ENCODE results near the gene SDK1. TPM values are rescaled to one million over a fixed set of nuclear protein-coding genes. Genes with fewer than 3 reads are reported as not detected.

The SDK1 gene
- total and polyA plus RNA-seq, 4 experiments from 2014 or later, result 0.06 to 0.26 TPM; not detected in 2

GRCh38 chr7:3463696-3464095, 162.6 kb downstream of the SDK1 start:
- no peak for DNase-seq
- intact Hi-C loops (cut with micrococcal nuclease), result loop anchor here (5.0 kb wide), 1 partner anchor 161 kb away; the partner anchor contains the start of gene SDK1
- H3K36me3 ChIP-seq (ENCODE audit: insufficient read depth, low read length), result no peaks in the 10 kb centered on the region
- H3K9me3 Mint-ChIP-seq, result peaks cover 0 to 2% (median 0%) of the 10 kb centered on the region in 8 donors
- peak overlapping the region in 1 of 8 donors; percentile 2 for H3K4me3 Mint-ChIP-seq
- H3K36me3 Mint-ChIP-seq, result no peaks in the 10 kb centered on the region
- H3K27ac Mint-ChIP-seq, result no peak overlapping the region
- H3K27me3 ChIP-seq (ENCODE audit: insufficient read depth, low read length), result no peaks in the 10 kb centered on the region
- CTCF ChIA-PET (ENCODE audit: partially characterized antibody), result no interaction called here
- H3K27me3 Mint-ChIP-seq, result no peaks in the 10 kb centered on the region
- H3K4me1 ChIP-seq (ENCODE audit: insufficient read depth, low read length), result peaks cover 24% of the 10 kb centered on the region
- peaks cover 23 to 30% (median 28%) of the 10 kb centered on the region in 4 donors for H3K4me1 Mint-ChIP-seq
- H3K4me3 ChIP-seq (ENCODE audit: low read length in 2 of 2), result no peak overlapping the region
- H3K27ac ChIP-seq (ENCODE audit: low read depth, low read length), result no peak overlapping the region
- H3K9me3 ChIP-seq (ENCODE audit: control insufficient read depth in 1 of 2, low read length in 2 of 2), result no peaks in the 10 kb centered on the region
- POLR2A ChIA-PET (ENCODE audit: partially characterized antibody), result no interaction called here

- Mint-ChIP-seq H3K4me3 (no peak overlapping the region), H3K9me3 (no peaks in the 10 kb centered on the region), H3K27ac (peak overlapping the region in 2 of 7 donors; percentile 37 to 43), H3K4me1 (peaks cover 23 to 30% (median 28%) of the 10 kb centered on the region in 4 donors), H3K36me3 (no peaks in the 10 kb centered on the region), H3K27me3 (no peaks in the 10 kb centered on the region)
- CTCF ChIA-PET (ENCODE audit: partially characterized antibody), result no interaction called here
- peak in 4 of 5 donors; percentile 5 to 18 (median 14) for DNase-seq
- H3K27me3 ChIP-seq (ENCODE audit: insufficient read depth, low read length), result no peaks in the 10 kb centered on the region
- POLR2A ChIA-PET (ENCODE audit: partially characterized antibody), result no interaction called here
- intact Hi-C loops (cut with micrococcal nuclease), result loop anchor here (5.0 kb wide), 1 partner anchor 163 kb away; the partner anchor contains the start of gene SDK1
- H3K4me1 ChIP-seq (ENCODE audit: insufficient read depth, low read length), result peaks cover 24% of the 10 kb centered on the region
- no peaks in the 10 kb centered on the region for H3K36me3 ChIP-seq (ENCODE audit: insufficient read depth, low read length)
- no peak overlapping the region for H3K27ac ChIP-seq (ENCODE audit: low read depth, low read length)
- no peak overlapping the region for H3K4me3 ChIP-seq (ENCODE audit: low read length in 2 of 2)
- no peaks in the 10 kb centered on the region for H3K9me3 ChIP-seq (ENCODE audit: control insufficient read depth in 1 of 2, low read length in 2 of 2)
Measured at GRCh38 chr7:3464900-3465622, 164.0 kb downstream of the SDK1 start.

- Mint-ChIP-seq H3K9me3 (no peaks in the 10 kb centered on the region), H3K4me1 (peaks cover 17 to 23% (median 22%) of the 10 kb centered on the region in 4 donors), H3K4me3 (no peak overlapping the region), H3K27me3 (no peaks in the 10 kb centered on the region), H3K27ac (no peak overlapping the region), H3K36me3 (no peaks in the 10 kb centered on the region)
- Histone ChIP-seq H3K4me1 (ENCODE audit: insufficient read depth, low read length) (peaks cover 19% of the 10 kb centered on the region), H3K9me3 (ENCODE audit: control insufficient read depth in 1 of 2, low read length in 2 of 2) (no peaks in the 10 kb centered on the region), H3K36me3 (ENCODE audit: insufficient read depth, low read length) (no peaks in the 10 kb centered on the region), H3K27ac (ENCODE audit: low read depth, low read length) (no peak overlapping the region), H3K4me3 (ENCODE audit: low read length in 2 of 2) (no peak overlapping the region), H3K27me3 (ENCODE audit: insufficient read depth, low read length) (no peaks in the 10 kb centered on the region)
- CTCF ChIA-PET (ENCODE audit: partially characterized antibody), result interaction anchor here (1.2 kb wide), 1 partner anchor 10 kb away, joined by 3 read pairs; no protein-coding TSS in a partner anchor
- DNase-seq, result no peak
- POLR2A ChIA-PET (ENCODE audit: partially characterized antibody), result no interaction called here
- intact Hi-C loops (cut with micrococcal nuclease), result no loop called here
Measured at GRCh38 chr7:3466261-3466660, 165.2 kb downstream of the SDK1 start.

- no peaks in the 10 kb centered on the region for H3K4me1 ChIP-seq (ENCODE audit: insufficient read depth, low read length)
- H3K4me3 ChIP-seq (ENCODE audit: low read length in 2 of 2), result no peak overlapping the region
- no peak overlapping the region for H3K27ac ChIP-seq (ENCODE audit: low read depth, low read length)
- no peaks in the 10 kb centered on the region for H3K9me3 ChIP-seq (ENCODE audit: control insufficient read depth in 1 of 2, low read length in 2 of 2)
- intact Hi-C loops (cut with micrococcal nuclease), result no loop called here
- ChIA-PET POLR2A (ENCODE audit: partially characterized antibody) (no interaction called here), CTCF (ENCODE audit: partially characterized antibody) (no interaction called here)
- H3K36me3 ChIP-seq (ENCODE audit: insufficient read depth, low read length), result no peaks in the 10 kb centered on the region
- no peak overlapping the region for H3K27ac Mint-ChIP-seq
- H3K4me3 Mint-ChIP-seq, result no peak overlapping the region
- H3K27me3 Mint-ChIP-seq, result no peaks in the 10 kb centered on the region
- H3K27me3 ChIP-seq (ENCODE audit: insufficient read depth, low read length), result no peaks in the 10 kb centered on the region
- H3K4me1 Mint-ChIP-seq, result peaks cover 0 to 2% (median 0%) of the 10 kb centered on the region in 4 donors
- no peaks in the 10 kb centered on the region for H3K36me3 Mint-ChIP-seq
- H3K9me3 Mint-ChIP-seq, result no peaks in the 10 kb centered on the region
- DNase-seq, result no peak
Measured at GRCh38 chr7:3469641-3470040, 168.6 kb downstream of the SDK1 start.

GRCh38 chr7:3480197-3480596, 179.1 kb downstream of the SDK1 start:
- CTCF ChIA-PET (ENCODE audit: partially characterized antibody), result no interaction called here

GRCh38 chr7:3481435-3481834, 180.4 kb downstream of the SDK1 start:
- Mint-ChIP-seq H3K27me3 (no peaks in the 10 kb centered on the region), H3K27ac (no peak overlapping the region), H3K9me3 (no peaks in the 10 kb centered on the region), H3K4me3 (no peak overlapping the region), H3K4me1 (no peaks in the 10 kb centered on the region), H3K36me3 (no peaks in the 10 kb centered on the region)
- Histone ChIP-seq H3K4me3 (ENCODE audit: low read length in 2 of 2) (no peak overlapping the region), H3K9me3 (ENCODE audit: control insufficient read depth in 1 of 2, low read length in 2 of 2) (no peaks in the 10 kb centered on the region), H3K27me3 (ENCODE audit: insufficient read depth, low read length) (no peaks in the 10 kb centered on the region), H3K36me3 (ENCODE audit: insufficient read depth, low read length) (no peaks in the 10 kb centered on the region), H3K27ac (ENCODE audit: low read depth, low read length) (no peak overlapping the region), H3K4me1 (ENCODE audit: insufficient read depth, low read length) (no peaks in the 10 kb centered on the region)
- CTCF ChIA-PET (ENCODE audit: partially characterized antibody), result no interaction called here
- no peak for DNase-seq
- intact Hi-C loops (cut with micrococcal nuclease), result no loop called here
- POLR2A ChIA-PET (ENCODE audit: partially characterized antibody), result no interaction called here

More at GRCh38 chr7:3480197-3480596, 179.1 kb downstream of the SDK1 start:
- Mint-ChIP-seq H3K4me1 (no peaks in the 10 kb centered on the region), H3K27me3 (no peaks in the 10 kb centered on the region), H3K36me3 (no peaks in the 10 kb centered on the region), H3K27ac (no peak overlapping the region), H3K9me3 (no peaks in the 10 kb centered on the region), H3K4me3 (no peak overlapping the region)
- Histone ChIP-seq H3K9me3 (ENCODE audit: control insufficient read depth in 1 of 2, low read length in 2 of 2) (no peaks in the 10 kb centered on the region), H3K4me3 (ENCODE audit: low read length in 2 of 2) (no peak overlapping the region), H3K27me3 (ENCODE audit: insufficient read depth, low read length) (no peaks in the 10 kb centered on the region), H3K4me1 (ENCODE audit: insufficient read depth, low read length) (no peaks in the 10 kb centered on the region), H3K27ac (ENCODE audit: low read depth, low read length) (no peak overlapping the region), H3K36me3 (ENCODE audit: insufficient read depth, low read length) (no peaks in the 10 kb centered on the region)
- no peak for DNase-seq
- intact Hi-C loops (cut with micrococcal nuclease), result no loop called here
- POLR2A ChIA-PET (ENCODE audit: partially characterized antibody), result no interaction called here

- H3K9me3 ChIP-seq (ENCODE audit: control insufficient read depth in 1 of 2, low read length in 2 of 2), result no peaks in the 10 kb centered on the region
- Mint-ChIP-seq H3K9me3 (no peaks in the 10 kb centered on the region), H3K36me3 (no peaks in the 10 kb centered on the region), H3K27ac (no peak overlapping the region), H3K27me3 (peaks cover 0 to 3% of the 10 kb centered on the region in 2 donors), H3K4me3 (no peak overlapping the region), H3K4me1 (no peaks in the 10 kb centered on the region)
- ChIA-PET CTCF (ENCODE audit: partially characterized antibody) (interaction anchor here (0.9 kb wide), 1 partner anchor 27 kb away, joined by 3 read pairs; no protein-coding TSS in a partner anchor), POLR2A (ENCODE audit: partially characterized antibody) (no interaction called here)
- DNase-seq, result no peak
- H3K36me3 ChIP-seq (ENCODE audit: insufficient read depth, low read length), result no peaks in the 10 kb centered on the region
- no peaks in the 10 kb centered on the region for H3K27me3 ChIP-seq (ENCODE audit: insufficient read depth, low read length)
- H3K27ac ChIP-seq (ENCODE audit: low read depth, low read length), result no peak overlapping the region
- no peak overlapping the region for H3K4me3 ChIP-seq (ENCODE audit: low read length in 2 of 2)
- H3K4me1 ChIP-seq (ENCODE audit: insufficient read depth, low read length), result no peaks in the 10 kb centered on the region
- intact Hi-C loops (cut with micrococcal nuclease), result no loop called here
Measured at GRCh38 chr7:3482147-3482921, 181.3 kb downstream of the SDK1 start.

Data from CD4-positive, alpha-beta memory T cell (primary cell).